Pancreas (tissue), 10 donors: ENCODE measurements around the gene R3HCC1L. TPM values are rescaled to one million over a fixed set of nuclear protein-coding genes. Genes with fewer than 3 reads are reported as not detected.

Experiments
- ATAC-seq, 4 donors: fragments of 200-7000 bp; cut with Tn5 transposase; one replicate each; pipeline versions ENCODE4 v1.8.0 to v1.9.1; 2020; ENCODE audit warnings: mild to moderate bottlenecking in 4 of 4, moderate library complexity in 4 of 4
- DNase-seq, 6 donors: peaks; one replicate each; pipeline ENCODE4 v3.0.0-alpha.2; 2020
- FAIRE-seq: peaks from 2 replicates; lab custom pipeline; 2012; peaks lifted over from hg19 to GRCh38; lab: Jason Lieb, UNC
- H3K27ac ChIP-seq, 4 donors: fragments of 200-600 bp; sonication (generic); 1 replicate in 3 of 4; 2 replicates in 1 of 4; pipeline versions ENCODE4 v1.5.0 to v1.8.0; 2020
- H3K27me3 ChIP-seq, 4 donors: fragments of 200-600 bp; one replicate each; pipeline ENCODE4 v1.8.0; 2021
- H3K36me3 ChIP-seq, 3 donors: fragments of 200-600 bp; sonication (generic) in 1 of 3; one replicate each; pipeline versions ENCODE4 v1.5.0 to v1.8.0; 2020 to 2021
- H3K4me1 ChIP-seq, 3 donors: fragments of 200-600 bp; one replicate each; pipeline ENCODE4 v1.8.0; 2021
- H3K4me3 ChIP-seq, 4 donors: fragments of 200-600 bp; sonication (generic) in 2 of 4; one replicate each; pipeline versions ENCODE4 v1.5.0 to v1.8.0; 2020 to 2021
- H3K9me3 ChIP-seq, 4 donors: fragments of 200-600 bp; one replicate each; pipeline ENCODE4 v1.8.0; 2021
- WGBS, 2 donors: extraction: QIAGEN DNeasy Blood & Tissue Kit; methylation state at CpG; one replicate each; pipeline ENCODE4 v1.1.7; 2013; 5-methylcytosine and 5-hydroxymethylcytosine counted together
- intact Hi-C, 3 donors: fragments of 100-400 bp; cut with DNase I; formaldehyde crosslinking; loops; one replicate each; pipeline versions ENCODE4 v1.11.1 to v1.14.2; 2022
- polyA plus RNA-seq, 2 donors: library from polyadenylated mRNA; stranded (reverse); fragments of 200-250 nt; gene quantifications; one replicate each; pipeline ENCODE4 v1.2.3, GENCODE V29; 2013
- total RNA-seq, 6 donors: library from RNA; stranded (reverse); fragmentation: NEBNext Ultra II Directional in 4 of 6; extraction: Animal tissue kit (Norgen Biotek cat#: 25700) in 4 of 6; gene quantifications; one replicate each; pipeline versions ENCODE4 v1.2.1 to v1.2.4, GENCODE V29; 2021 to 2023
- TF ChIP-seq, protein P1 (sequence below), 4 donors: fragments of 200-600 bp; sonication (generic) in 3 of 4; IDR thresholded peaks; one replicate each; pipeline versions ENCODE4 v1.5.0 to v1.8.0; 2021; ENCODE audit warnings: antibody characterized with exemption in 4 of 4
- donor health status: healthy with polysubstance abuse.
- donor health status: DM: no; HTN: no; CAD: no; lungs with moderate emphysema.
- donor health status: DM: no; HTN: no; CAD: no.
- donor health status: control.
- donor health status: control.
- donor health status: Bipolar disorder and iron deficiency.
- donor health status: DM: yes; HTN: yes; CAD: no.
- donor health status: DM: no; HTN: no; CAD: no.
- donor health status: DM: no; HTN: no; CAD: no.
- donor health status: DM: yes; HTN: yes; CAD: no.

Gene R3HCC1L
- total and polyA plus RNA-seq, 8 donors = 3.9 to 9.5 (median 4.9) TPM

GRCh38 chr10:98264378-98265065, 130.1 kb downstream of the R3HCC1L start:
- Histone ChIP-seq H3K4me3 (no peak overlapping the region), H3K36me3 (no peaks in the 10 kb centered on the region), H3K9me3 (no peaks in the 10 kb centered on the region), H3K27me3 (no peaks in the 10 kb centered on the region), H3K4me1 (no peaks in the 10 kb centered on the region), H3K27ac (no peak overlapping the region)
- FAIRE-seq (no peak), ATAC-seq (no peak), DNase-seq (no peak)
- 76 to 81% methylated on average over 10 to 12 of the region's 12 CpGs for WGBS, 2 donors
- intact Hi-C loops = loop anchor here in 1 of 3 donors (5.0 kb wide), 1 partner anchor 48 kb away; no protein-coding TSS in a partner anchor
- TF ChIP-seq, protein P1, sequence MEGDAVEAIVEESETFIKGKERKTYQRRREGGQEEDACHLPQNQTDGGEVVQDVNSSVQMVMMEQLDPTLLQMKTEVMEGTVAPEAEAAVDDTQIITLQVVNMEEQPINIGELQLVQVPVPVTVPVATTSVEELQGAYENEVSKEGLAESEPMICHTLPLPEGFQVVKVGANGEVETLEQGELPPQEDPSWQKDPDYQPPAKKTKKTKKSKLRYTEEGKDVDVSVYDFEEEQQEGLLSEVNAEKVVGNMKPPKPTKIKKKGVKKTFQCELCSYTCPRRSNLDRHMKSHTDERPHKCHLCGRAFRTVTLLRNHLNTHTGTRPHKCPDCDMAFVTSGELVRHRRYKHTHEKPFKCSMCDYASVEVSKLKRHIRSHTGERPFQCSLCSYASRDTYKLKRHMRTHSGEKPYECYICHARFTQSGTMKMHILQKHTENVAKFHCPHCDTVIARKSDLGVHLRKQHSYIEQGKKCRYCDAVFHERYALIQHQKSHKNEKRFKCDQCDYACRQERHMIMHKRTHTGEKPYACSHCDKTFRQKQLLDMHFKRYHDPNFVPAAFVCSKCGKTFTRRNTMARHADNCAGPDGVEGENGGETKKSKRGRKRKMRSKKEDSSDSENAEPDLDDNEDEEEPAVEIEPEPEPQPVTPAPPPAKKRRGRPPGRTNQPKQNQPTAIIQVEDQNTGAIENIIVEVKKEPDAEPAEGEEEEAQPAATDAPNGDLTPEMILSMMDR (IDR thresholded peaks at IDR 0.05) = no peak

GRCh38 chr10:98265403-98266378, 131.2 kb downstream of the R3HCC1L start:
- Histone ChIP-seq H3K9me3 (no peaks in the 10 kb centered on the region), H3K27ac (peak overlapping the region in 2 of 4 donors; percentile 17 to 41), H3K36me3 (no peaks in the 10 kb centered on the region), H3K4me3 (no peak overlapping the region), H3K4me1 (peaks cover 0 to 7% (median 0%) of the 10 kb centered on the region in 3 donors), H3K27me3 (no peaks in the 10 kb centered on the region)
- intact Hi-C loops = no loop called here
- ATAC-seq (no peak), DNase-seq (no peak), FAIRE-seq (no peak)
- TF ChIP-seq, protein P1 (IDR thresholded peaks at IDR 0.05) = no peak
- WGBS, 2 donors = 63 to 69% methylated on average over 17 of the region's 17 CpGs

DNA sequence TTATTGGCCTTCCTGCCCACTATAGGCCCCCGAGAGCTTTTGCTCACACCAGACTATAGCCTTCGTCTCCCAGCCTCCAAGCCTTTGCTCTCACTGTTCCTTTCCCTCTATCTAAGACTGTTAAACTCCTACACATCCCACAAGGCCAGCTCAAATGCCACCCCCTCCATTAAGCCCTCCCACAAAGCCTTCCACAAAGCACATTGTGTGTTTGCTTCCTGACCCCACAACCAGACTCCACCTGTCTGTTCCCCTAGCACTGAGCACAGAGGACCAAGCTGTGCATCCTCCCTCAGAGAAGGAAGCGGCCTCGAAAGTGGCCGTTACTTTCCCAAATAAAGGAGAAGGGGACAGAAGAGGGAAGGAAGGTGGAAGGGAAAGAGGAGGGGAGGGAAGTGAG, 132.2 kb downstream of the R3HCC1L start:
- Histone ChIP-seq H3K27ac (peak overlapping the region in 2 of 4 donors; percentile 41 to 80), H3K27me3 (no peaks in the 10 kb centered on the region), H3K36me3 (no peaks in the 10 kb centered on the region), H3K4me3 (no peak overlapping the region), H3K4me1 (peaks cover 0 to 7% (median 0%) of the 10 kb centered on the region in 3 donors), H3K9me3 (no peaks in the 10 kb centered on the region)
- FAIRE-seq (no peak), ATAC-seq (no peak), DNase-seq (no peak)
- 80 to 82% methylated on average over 4 to 5 of the region's 5 CpGs for WGBS, 2 donors
- TF ChIP-seq, protein P1 (IDR thresholded peaks at IDR 0.05) = no peak
- intact Hi-C loops = no loop called here

DNA sequence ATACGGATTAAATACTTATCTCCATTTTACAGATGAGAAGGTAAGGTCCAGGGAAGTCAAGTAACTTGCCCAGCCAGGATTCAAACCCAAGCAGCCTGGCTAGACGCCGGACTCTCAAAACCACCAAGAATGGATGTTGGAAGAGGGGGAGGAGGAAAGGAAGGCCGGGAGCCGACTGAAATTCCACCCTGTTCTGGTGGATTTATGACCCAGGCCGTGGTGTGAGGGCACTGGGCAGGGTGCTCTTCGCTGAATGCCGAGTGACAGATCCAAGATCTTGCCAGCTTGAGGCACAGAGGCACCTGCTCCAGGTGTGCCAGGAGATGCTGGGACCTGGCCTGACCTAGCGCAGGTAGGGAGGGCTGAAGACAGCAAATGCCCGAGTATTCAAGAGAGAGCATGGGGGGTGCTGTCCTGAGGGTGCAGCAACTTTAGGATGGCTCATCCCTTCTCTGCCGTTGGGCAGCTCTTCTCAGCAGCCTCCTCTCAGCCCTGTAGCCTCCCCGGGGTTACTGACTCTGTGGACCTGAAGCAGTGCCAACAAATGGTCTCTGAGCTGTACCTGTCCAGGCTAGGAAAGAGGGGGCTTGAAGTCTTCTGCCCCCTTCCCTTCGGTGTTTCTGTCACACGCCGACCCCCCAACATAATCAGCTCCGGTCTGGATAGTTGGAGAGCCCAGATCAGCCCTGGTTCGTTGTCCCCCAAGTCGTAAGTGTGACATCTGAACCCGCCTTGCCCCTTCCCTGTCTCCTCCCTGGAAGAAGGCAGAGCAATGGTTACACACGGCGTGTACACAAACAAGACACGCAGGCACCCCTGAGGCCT, 132.8 kb downstream of the R3HCC1L start:
- 51 to 57% methylated on average over 22 of the region's 22 CpGs for whole genome bisulfite sequencing, 2 donors
- peak in 1 of 4 donors; percentile 8 for ATAC-seq
- TF ChIP-seq, protein P1 (IDR thresholded peaks at IDR 0.05) = no peak
- Histone ChIP-seq H3K27me3 (no peaks in the 10 kb centered on the region), H3K4me1 (peaks cover 0 to 7% (median 0%) of the 10 kb centered on the region in 3 donors), H3K9me3 (no peaks in the 10 kb centered on the region), H3K27ac (peak overlapping the region; percentile 70 to 87 (median 78)), H3K4me3 (peak overlapping the region in 2 of 4 donors; percentile 40 to 42), H3K36me3 (no peaks in the 10 kb centered on the region)
- no peak for FAIRE-seq
- intact Hi-C loops = no loop called here
- DNase-seq = peak in 1 of 6 donors; percentile 75
